Stimulated activated CD4-positive, alpha-beta T cell treated with anti-CD3 and anti-CD28 coated beads, Interleukin-12 subunit alpha, Interleukin-12 subunit beta, amount 100 ng/mL, for 48 hours (primary cell): ENCODE results near the gene SRA1.

Source experiments
- DNase-seq, 3 donors: peaks; one replicate each; pipeline ENCODE4 v3.0.0-alpha.2; 2020; ENCODE audit warnings: low read depth in 2 of 3, low spot score in 1 of 3

SRA1 gene

DNA sequence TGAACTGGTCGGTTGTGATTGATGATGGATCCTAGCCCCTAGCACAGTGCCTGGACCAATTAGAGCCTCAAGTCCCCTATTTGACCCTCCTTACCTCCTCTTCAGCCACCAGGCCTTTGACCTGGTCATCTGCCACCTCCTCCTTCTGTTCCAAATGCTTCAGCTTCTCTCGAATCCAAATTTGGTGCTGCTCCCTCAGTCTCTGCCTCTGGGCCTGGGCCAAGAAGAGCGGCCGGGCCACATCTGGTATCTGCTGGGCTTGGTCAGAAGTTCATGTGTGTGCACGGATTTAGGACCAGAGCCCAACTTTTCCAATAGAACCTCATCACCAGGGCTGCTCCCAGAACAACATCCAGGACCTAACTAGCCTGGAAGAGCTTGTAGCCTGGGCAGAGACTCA, 13.8 kb upstream of the SRA1 start:
- no peak for DNase-seq

DNA sequence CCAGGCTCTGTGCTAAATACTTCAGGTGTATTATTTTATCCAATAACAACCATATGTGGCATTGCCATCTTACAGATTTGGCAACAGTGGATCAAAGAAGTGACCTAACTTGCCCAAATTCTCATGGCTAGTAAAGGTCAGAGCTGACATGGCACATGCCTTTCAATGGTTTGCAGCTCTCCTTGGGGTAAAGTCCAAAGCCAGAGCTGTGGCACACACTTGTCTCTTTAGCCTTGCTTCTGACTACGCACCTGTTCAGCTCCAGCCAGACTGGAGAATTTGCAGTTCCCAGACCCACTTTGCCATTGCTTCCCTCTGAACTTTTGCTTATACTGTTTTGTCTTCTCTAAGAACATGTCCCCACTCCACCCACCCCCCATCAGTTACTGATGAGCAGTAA, 13.2 kb upstream of the SRA1 start:
- no peak for DNase-seq

DNA sequence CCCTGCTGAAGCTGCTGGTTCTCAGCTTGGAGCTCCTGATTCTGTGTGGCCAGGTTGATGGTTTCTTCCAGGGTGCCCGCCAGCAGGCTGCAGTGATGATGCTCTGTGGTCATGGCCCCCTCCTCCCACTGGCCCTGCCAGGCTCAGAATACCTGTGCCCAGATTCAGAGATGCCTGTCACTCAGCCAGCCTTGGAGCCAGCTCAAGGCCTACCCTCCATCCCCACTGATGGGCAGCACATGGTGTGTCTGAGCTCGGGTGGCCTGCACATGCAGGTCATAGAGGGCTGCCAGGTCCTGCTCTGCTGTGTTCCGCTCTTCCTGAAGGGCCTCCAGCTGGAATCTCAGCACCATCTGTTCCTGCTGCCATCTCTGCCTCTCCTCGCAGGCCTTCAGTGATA, 12.8 kb upstream of the SRA1 start:
- DNase-seq, result no peak

DNA sequence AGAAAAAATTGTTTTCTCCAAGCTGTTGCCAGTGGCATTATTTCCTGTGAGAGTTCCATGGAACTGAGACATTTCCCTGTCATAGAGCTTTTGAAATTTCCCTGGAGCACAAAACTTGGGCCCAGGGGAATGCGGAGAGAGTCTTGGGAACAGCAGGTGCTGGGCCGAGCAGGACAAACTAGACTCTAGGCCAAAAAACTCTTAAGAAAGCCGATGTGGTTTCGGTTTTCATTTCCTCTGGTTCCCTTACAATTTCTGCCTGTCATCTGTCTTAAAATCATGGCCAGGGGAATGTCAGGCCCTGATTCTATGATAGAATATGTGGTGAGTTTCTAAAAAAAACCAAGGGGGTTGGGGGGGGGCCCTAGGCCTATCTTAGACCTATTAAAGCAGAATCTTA, 11.9 kb upstream of the SRA1 start:
- no peak for DNase-seq

- DNase-seq, result no peak
Measured at GRCh38 chr5:140568443-140569063, 11.3 kb upstream of the SRA1 start.

DNA sequence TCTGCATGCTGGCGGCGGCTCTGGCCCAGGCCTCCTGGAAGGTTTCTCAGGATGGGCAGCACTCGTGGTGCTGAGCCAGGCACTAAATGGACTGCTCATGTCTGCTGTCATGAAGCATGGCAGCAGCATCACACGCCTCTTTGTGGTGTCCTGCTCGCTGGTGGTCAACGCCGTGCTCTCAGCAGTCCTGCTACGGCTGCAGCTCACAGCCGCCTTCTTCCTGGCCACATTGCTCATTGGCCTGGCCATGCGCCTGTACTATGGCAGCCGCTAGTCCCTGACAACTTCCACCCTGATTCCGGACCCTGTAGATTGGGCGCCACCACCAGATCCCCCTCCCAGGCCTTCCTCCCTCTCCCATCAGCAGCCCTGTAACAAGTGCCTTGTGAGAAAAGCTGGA, 10.6 kb upstream of the SRA1 start:
- no peak for DNase-seq

DNA sequence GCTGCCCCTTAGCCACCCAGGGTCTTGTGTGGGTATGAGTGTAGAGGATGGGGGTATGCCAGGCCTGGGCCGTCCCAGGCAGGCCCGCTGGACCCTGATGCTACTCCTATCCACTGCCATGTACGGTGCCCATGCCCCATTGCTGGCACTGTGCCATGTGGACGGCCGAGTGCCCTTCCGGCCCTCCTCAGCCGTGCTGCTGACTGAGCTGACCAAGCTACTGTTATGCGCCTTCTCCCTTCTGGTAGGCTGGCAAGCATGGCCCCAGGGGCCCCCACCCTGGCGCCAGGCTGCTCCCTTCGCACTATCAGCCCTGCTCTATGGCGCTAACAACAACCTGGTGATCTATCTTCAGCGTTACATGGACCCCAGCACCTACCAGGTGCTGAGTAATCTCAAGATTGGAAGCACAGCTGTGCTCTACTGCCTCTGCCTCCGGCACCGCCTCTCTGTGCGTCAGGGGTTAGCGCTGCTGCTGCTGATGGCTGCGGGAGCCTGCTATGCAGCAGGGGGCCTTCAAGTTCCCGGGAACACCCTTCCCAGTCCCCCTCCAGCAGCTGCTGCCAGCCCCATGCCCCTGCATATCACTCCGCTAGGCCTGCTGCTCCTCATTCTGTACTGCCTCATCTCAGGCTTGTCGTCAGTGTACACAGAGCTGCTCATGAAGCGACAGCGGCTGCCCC, 10.0 kb upstream of the SRA1 start:
- no peak for DNase-seq

DNA sequence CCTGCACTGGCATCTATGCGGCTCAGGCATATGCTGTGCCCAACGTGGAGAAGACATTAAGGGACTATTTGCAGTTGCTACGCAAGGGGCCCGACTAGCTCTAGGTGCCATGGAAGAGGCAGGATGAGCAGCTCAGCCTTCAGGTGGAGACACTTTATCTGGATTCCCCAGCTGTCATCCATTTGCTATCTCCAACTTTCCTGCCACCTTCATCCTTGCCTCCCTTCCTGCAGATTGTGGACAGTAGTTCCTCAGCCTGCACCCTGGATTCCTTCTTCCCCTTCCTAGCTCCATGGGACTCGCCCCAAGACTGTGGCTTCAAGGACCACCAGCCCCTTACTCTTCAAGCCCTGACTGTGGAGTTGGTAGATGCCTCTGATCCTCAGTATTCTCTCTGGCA, 9.4 kb upstream of the SRA1 start:
- DNase-seq, result no peak

DNA sequence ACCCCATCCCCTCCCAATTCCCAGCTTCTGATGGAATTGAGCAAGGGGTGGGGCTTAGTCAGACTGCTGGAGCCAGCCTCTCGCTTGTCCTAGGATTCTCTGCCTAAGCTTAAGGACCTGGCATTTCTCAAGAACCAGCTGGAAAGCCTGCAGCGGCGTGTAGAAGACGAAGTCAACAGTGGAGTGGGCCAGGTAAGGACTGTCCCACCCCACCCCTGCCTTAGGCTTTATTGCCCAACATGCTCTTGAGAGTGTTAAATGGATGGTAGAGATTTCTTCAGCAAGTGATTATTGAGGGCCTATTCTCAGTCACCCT, 8.5 kb upstream of the SRA1 start:
- DNase-seq, result no peak

DNA sequence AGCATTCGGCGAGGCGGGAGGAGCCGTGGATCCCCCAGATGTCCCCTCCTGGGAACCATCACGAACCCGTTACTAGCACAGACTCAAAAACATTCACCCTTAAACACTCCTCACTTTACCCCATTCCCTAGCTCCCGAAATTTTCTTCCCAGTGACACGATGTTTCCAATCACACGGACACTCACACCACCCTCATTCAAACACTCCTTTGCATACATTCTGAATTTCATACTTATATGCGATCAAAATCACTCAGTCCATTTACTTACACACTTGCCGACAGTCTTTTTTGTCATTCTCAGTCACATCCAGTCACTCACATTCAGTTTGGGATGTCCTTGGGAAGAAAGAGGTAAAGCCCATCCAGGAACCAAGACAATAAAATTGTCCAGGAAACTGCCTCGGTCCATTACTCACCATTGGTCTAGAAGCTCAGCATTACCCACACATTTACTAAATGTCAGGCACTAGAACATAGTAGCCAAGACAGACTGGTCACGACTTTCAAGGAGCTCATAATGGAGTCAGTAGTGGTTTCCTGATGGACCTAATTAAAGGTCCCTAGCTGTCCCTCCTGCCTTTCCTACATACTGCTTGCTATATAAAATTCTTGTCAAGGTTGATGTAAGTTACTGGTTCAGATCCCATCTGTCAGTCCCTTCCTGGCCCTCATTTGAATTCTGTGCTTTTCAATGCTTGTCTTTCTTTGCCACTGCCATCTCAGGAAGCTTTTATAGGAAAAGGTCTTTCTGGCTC, 7.9 kb upstream of the SRA1 start:
- DNase-seq, result no peak

DNA sequence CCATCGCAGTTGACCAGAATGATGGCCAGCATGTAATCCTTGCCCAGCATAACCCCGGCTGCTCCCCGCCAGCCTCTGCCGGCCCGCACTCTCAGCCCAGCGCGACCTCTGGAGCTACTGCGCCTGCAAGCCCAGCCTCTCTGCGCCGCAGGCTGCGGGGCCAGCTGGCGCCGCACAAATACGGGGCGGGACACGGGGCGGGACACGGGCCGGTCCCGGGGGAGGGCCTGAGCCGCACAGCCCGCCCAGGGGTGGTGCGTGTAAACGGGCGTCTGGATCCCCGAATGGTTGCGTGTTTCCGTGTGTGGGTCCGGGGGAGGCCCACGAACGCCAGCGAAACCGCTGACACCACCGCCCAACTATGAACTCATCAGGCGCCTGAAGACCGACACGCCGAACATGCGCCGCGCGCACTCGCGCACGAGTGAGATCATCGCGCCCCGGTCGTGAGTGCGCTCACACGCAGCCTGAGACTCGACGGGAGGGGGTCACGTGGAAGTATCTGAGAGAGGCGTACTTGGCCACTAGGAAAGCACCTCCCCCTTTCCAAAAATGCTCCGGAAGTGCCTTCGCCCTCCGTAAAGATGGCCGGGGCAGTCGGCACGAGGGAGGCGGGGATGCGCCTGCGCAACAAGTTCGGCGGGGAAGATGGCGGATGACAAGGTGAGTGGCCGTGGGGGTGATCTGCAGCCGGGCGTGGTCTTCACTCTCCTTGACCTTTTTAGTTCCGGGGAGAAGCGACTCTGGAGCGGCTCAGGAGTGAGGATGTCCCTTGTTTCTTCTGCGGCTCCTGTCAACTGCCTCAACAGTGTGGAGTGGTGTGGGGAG, 7.1 kb upstream of the SRA1 start, which contains the start of the genes APBB3 and SLC35A4:
APBB3 (minus strand) TSS at position 403 of the 828 bp plus-strand sequence; CDS start at position 50, 353 bp downstream.
SLC35A4 (plus strand) TSS at position 633 of the 828 bp plus-strand sequence. CDS start 2,342 bp downstream, outside the sequence.
- DNase-seq, result peak; percentile 89 to 94 (median 94)

GRCh38 chr5:140563596-140563995, 6.3 kb upstream of the SRA1 start:
- no peak for DNase-seq

DNA sequence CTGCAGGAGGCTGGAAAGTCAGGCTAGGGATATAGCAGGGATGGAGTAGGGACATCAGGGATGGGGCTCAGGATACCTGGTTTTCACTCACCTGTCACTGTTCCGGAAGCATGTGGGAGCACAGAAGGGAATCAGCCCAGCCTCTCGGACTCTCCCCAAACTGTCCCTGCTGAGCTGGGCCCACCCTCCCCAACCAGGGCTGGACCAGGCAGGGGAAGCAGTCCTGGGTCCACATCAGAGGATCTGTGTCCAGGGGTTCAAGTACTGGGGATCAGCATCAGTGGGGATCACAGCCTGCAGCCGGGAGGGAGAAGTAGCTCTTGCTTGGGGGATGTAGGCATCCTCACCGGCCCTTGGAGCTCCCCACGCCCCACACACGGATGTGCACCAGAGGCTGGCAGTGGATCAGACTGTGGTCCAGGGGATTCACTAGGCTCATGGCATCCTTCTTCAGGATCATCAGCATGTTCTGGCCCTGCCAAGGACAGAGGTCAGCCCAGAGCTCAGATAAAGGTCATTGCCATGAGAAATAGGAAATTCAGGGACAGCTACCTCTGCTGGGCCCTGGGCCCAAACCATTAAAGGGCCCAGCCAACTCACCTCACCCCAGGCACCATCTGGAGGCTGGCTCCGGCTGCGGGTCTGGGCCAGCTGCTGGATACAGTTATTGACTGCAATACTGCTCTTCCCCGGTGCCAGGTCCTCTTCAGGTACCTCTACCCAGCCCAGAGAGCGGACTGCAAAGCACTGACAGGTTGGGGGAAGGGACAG, 4.7 kb upstream of the SRA1 start:
- no peak for DNase-seq

DNA sequence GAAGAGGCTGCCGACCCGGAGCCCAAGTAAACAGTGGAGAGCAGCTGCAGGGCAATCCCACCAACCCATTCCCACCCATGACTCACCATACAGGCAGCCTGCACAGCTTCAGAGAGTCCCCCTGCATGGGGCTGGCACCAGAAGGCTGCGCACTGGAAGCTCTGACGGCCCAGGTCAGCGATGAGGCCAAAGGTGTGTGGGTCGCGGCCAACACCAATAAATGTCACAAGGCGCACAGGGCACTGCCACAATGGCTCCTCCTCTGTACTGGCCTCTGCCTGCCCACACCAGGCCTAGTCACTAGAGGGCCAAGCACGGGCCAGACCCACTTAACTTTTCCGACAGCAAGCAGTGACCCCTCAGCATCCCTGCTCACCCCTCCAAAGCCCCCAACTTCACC, 3.0 kb upstream of the SRA1 start:
- DNase-seq, result no peak

DNA sequence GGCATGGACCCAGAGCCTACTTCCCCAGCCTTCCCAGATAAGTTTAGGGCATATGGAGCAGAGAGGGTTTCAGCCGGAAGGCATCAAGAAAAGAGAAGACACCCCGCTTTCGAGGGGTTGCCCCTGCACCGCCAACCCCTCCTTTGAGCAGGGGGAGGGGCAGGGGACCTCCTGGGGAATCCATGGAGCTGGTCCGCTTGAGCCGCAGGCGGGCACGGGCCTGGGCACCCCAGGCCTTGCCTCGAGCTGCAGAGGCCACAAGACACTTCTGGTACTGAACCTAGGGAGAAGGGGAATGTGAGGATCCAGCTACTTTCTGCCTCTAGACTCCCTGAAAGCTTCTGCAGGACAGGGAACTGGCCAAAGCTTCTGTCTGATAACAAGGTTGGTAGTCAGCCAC, 1.3 kb upstream of the SRA1 start:
- no peak for DNase-seq

DNA sequence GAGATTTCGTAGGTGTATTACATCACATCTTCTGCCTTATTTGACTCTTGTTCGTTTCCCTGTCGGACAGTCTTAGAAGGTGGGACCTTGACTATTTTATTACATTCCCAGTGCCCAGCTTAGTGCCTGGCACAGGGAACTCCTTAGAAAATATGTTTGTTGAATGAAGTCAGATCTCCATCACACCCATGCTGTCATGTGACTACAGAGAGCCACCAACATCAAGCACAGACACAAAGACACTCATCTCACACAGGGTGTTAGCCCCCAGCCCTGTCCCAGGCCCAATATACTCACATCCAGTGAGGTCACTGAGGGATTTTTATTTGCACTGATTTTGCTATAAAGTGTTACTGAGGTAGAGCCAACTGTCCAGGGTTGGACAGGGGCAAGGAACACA, 692 bp upstream of the SRA1 start:
- no peak for DNase-seq

DNA sequence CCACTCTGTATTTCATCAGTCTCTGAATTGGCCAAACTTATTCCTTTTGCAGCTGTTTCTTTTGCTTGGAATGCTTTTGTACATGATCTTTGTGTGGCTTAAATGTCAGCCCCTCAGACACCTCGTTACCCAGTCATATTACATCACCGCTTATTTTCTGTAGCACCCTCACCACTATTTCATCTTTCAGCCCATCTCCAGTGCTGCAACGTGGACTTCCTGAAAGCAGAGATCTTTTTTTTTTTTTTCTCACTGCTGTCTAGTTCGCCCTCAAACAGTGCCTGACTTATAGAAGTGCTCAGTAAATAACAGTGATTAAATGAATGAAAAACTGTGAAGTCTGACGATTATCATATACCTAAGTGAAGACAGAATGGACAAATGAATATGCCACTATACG, 835 bp downstream of the SRA1 start:
- no peak for DNase-seq

DNA sequence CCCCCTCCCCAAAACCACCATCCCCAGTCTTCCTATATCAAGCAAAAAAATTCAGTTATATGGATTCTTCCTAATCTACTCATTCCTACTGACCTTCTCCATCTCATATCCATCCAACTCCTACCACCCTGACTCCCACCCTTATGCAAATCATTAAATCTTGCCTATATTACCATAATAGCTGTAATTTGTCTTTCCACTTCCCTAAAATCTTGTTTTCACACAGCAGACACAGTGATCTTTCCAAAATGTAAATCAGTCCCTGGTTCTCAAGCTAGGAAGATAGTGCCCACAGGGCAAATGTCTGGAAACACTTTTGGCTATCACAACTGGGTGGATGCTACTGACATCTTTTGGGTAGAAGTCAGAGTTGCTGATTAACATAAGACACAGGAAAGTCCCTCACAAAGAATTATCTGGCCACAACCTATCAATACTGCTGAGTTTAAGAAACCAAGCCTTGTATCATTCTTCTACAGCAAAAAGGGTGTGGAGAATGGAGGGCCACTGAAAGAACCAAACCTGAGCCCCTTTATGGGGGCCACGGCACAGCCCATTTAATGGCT, 1.4 kb downstream of the SRA1 start:
- no peak for DNase-seq

DNA sequence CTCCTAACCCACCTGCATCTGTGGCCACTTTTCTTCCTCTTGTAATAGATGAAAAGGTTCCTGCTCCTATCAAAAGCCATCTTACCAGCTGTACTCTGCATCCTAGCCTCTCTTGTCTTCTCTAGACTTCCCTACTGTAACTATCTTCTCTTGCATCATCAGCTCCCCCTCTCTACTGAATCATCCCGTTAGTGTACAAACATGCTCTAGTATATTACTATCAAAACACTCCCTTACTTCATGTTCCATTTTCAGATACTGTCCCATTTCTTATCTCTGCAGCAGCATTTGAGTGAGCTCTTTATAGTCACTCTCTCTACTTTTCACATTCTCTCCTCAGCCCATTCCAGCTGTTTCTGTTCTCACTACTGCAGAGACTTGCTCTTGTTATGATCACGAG, 2.8 kb downstream of the SRA1 start:
- no peak for DNase-seq

DNA sequence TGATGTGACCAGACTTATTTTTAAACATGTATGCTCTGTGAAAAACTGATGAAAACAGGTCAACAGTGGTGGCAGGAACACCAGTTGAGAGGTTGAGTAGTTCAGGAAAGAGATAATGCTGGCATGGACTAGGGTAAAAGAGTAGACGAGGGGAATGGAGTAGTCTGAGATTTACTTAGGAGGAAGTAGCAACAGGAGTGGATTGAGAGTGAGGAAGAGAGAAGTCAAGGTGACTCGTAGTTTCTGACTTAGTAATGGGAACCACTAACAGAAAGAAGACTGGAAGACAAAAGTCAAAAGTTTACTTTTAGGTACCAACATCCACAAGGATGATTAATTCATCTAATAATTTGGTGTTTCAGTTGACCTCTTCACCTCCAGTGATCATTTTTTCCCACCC, 3.6 kb downstream of the SRA1 start:
- DNase-seq, result no peak

DNA sequence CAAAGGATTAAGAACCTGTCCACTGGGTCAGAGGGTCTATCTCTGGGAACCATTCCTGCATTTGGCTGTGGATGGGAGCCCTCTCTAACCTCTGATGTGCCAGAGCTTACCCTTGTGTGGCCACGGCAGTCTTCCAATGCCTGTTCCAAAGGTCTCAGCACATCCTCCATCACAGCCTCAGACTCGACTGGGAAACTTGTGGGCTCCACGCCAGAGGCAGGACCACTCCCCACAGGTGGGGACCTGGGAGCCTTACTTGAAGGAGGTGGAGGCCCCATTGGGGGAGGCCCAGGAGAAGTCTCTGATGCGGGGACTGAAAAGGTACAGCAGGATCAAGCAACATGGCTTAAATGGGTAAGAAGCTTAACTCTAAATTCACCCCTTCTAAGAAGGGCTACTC, 5.4 kb downstream of the SRA1 start:
- no peak for DNase-seq
